SK-N-SH (cell line): Measurements from ENCODE around the gene SRA1.

ENCODE experiments used
- POLR2AphosphoS5 ChIP-seq: IDR thresholded peaks from 2 replicates; pipeline ENCODE4 v1.6.1; 2012; ENCODE audit warnings: low read depth, low read length
- RAD21 ChIP-seq: IDR thresholded peaks from 2 replicates; pipeline ENCODE4 v1.6.1; 2012; ENCODE audit warnings: mild to moderate bottlenecking, low read length
- TF ChIP-seq, protein P1 (sequence below): fragments of 200-600 bp; sonication (generic); IDR thresholded peaks from 2 replicates; pipeline ENCODE4 v1.6.1; 2017; ENCODE audit warnings: antibody characterized with exemption, mild to moderate bottlenecking, moderate library complexity
- TF ChIP-seq, protein P2 (sequence below): IDR thresholded peaks from 2 replicates; pipeline ENCODE4 v1.4.0; 2012; ENCODE audit warnings: low read depth, borderline replicate concordance
- TF ChIP-seq, protein P3 (sequence below): IDR thresholded peaks from 2 replicates; pipeline ENCODE4 v1.4.0; 2012; ENCODE audit warnings: low read depth
- TF ChIP-seq, protein P4 (sequence below): IDR thresholded peaks from 2 replicates; pipeline ENCODE4 v1.6.1; 2012; ENCODE audit warnings: mild to moderate bottlenecking, low read depth, low read length, moderate library complexity

DNA sequence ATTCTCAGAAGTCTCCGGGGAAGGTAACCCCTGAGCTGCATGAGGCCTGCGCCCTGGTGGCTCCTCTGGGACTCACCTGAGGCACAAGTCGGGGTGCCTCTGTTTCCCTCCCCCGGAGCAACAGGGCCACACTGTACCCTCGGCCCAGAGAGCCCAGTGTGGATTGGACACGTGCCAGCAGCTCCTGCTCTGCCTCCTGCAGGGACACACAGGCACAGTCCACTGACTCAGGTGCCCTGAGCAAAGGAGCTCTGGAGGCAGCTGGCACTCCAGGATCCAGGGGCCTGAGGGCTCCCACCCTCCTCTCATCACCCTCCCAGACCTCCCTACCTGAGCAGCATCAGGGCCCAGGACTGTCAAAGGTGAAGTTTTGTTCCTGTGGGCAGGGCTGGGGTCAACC, 36.9 kb upstream of the SRA1 start:
- TF ChIP-seq RAD21 (no peak), POLR2AphosphoS5 (no peak)
- TF ChIP-seq, protein P1, sequence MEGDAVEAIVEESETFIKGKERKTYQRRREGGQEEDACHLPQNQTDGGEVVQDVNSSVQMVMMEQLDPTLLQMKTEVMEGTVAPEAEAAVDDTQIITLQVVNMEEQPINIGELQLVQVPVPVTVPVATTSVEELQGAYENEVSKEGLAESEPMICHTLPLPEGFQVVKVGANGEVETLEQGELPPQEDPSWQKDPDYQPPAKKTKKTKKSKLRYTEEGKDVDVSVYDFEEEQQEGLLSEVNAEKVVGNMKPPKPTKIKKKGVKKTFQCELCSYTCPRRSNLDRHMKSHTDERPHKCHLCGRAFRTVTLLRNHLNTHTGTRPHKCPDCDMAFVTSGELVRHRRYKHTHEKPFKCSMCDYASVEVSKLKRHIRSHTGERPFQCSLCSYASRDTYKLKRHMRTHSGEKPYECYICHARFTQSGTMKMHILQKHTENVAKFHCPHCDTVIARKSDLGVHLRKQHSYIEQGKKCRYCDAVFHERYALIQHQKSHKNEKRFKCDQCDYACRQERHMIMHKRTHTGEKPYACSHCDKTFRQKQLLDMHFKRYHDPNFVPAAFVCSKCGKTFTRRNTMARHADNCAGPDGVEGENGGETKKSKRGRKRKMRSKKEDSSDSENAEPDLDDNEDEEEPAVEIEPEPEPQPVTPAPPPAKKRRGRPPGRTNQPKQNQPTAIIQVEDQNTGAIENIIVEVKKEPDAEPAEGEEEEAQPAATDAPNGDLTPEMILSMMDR, result no peak
- TF ChIP-seq, protein P2, sequence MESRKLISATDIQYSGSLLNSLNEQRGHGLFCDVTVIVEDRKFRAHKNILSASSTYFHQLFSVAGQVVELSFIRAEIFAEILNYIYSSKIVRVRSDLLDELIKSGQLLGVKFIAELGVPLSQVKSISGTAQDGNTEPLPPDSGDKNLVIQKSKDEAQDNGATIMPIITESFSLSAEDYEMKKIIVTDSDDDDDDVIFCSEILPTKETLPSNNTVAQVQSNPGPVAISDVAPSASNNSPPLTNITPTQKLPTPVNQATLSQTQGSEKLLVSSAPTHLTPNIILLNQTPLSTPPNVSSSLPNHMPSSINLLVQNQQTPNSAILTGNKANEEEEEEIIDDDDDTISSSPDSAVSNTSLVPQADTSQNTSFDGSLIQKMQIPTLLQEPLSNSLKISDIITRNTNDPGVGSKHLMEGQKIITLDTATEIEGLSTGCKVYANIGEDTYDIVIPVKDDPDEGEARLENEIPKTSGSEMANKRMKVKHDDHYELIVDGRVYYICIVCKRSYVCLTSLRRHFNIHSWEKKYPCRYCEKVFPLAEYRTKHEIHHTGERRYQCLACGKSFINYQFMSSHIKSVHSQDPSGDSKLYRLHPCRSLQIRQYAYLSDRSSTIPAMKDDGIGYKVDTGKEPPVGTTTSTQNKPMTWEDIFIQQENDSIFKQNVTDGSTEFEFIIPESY, result no peak
- TF ChIP-seq, protein P3, sequence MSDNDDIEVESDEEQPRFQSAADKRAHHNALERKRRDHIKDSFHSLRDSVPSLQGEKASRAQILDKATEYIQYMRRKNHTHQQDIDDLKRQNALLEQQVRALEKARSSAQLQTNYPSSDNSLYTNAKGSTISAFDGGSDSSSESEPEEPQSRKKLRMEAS, result no peak
- TF ChIP-seq, protein P4, sequence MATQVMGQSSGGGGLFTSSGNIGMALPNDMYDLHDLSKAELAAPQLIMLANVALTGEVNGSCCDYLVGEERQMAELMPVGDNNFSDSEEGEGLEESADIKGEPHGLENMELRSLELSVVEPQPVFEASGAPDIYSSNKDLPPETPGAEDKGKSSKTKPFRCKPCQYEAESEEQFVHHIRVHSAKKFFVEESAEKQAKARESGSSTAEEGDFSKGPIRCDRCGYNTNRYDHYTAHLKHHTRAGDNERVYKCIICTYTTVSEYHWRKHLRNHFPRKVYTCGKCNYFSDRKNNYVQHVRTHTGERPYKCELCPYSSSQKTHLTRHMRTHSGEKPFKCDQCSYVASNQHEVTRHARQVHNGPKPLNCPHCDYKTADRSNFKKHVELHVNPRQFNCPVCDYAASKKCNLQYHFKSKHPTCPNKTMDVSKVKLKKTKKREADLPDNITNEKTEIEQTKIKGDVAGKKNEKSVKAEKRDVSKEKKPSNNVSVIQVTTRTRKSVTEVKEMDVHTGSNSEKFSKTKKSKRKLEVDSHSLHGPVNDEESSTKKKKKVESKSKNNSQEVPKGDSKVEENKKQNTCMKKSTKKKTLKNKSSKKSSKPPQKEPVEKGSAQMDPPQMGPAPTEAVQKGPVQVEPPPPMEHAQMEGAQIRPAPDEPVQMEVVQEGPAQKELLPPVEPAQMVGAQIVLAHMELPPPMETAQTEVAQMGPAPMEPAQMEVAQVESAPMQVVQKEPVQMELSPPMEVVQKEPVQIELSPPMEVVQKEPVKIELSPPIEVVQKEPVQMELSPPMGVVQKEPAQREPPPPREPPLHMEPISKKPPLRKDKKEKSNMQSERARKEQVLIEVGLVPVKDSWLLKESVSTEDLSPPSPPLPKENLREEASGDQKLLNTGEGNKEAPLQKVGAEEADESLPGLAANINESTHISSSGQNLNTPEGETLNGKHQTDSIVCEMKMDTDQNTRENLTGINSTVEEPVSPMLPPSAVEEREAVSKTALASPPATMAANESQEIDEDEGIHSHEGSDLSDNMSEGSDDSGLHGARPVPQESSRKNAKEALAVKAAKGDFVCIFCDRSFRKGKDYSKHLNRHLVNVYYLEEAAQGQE, result no peak
